HTR-8/SVneo (cell line): Measurements from ENCODE around the gene TXNDC16.
"Not testable (repeated sequence)": the region's sequence is repeated elsewhere in the genome, so short reads cannot be mapped to it uniquely, and the experiment has no call there.

Experiments
- DNase-seq: peaks from one replicate; pipeline ENCODE4 v3.0.0; 2011; ENCODE audit warnings: low spot score, mixed read lengths; ENCODE audit not compliant: insufficient read length
- FAIRE-seq: peaks from 2 replicates; lab custom pipeline; 2011; peaks lifted over from hg19 to GRCh38; lab: Jason Lieb, UNC

Gene TXNDC16

GRCh38 chr14:52552063-52552988 lies at the start of gene TXNDC16, which contains the start of gene GPR137C:
Gene TXNDC16 (minus strand): TSS chr14:52552505. CDS start chr14:52543557, 8,948 bp downstream.
Gene GPR137C (plus strand): TSS chr14:52552836. CDS start chr14:52553148, 312 bp downstream.
- FAIRE-seq (peak; percentile 100), DNase-seq (peak; percentile 99)

GRCh38 chr14:52599974-52600373 lies 47.7 kb upstream of the TXNDC16 start:
- FAIRE-seq: no peak
- DNase-seq: no peak

GRCh38 chr14:52598568-52598967 lies 46.3 kb upstream of the TXNDC16 start:
- DNase-seq (no peak), FAIRE-seq (peak; percentile 20)

- DNase-seq (no peak), FAIRE-seq (no peak)
These were observed 44.6 kb upstream of the TXNDC16 start for GRCh38 chr14:52596861-52597260.

GRCh38 chr14:52596320-52596719 lies 44.0 kb upstream of the TXNDC16 start:
- no peak for DNase-seq
- peak; percentile 83 for FAIRE-seq

GRCh38 chr14:52590318-52590717 lies 38.0 kb upstream of the TXNDC16 start:
- DNase-seq: no peak
- FAIRE-seq: peak; percentile 58

- FAIRE-seq (peak; percentile 92), DNase-seq (no peak)
These were observed 37.3 kb upstream of the TXNDC16 start for GRCh38 chr14:52589646-52590045.

- FAIRE-seq: no peak
- DNase-seq: no peak
These were observed 31.2 kb upstream of the TXNDC16 start for GRCh38 chr14:52583544-52583943.

GRCh38 chr14:52575858-52576257 lies 23.6 kb upstream of the TXNDC16 start:
- DNase-seq: no peak
- FAIRE-seq: no peak

- not testable (repeated sequence) for FAIRE-seq, DNase-seq
These were observed 16.1 kb upstream of the TXNDC16 start for GRCh38 chr14:52568454-52568853.

GRCh38 chr14:52563120-52563519 lies 10.8 kb upstream of the TXNDC16 start:
- peak; percentile 69 for DNase-seq
- peak; percentile 96 for FAIRE-seq

- FAIRE-seq (no peak), DNase-seq (no peak)
These were observed 6.4 kb upstream of the TXNDC16 start for GRCh38 chr14:52558688-52559087.

- FAIRE-seq: peak; percentile 99
- DNase-seq: peak; percentile 72
These were observed 1.6 kb upstream of the TXNDC16 start for GRCh38 chr14:52553671-52554575.

- peak; percentile 27 for DNase-seq
- no peak for FAIRE-seq
These were observed 831 bp upstream of the TXNDC16 start for GRCh38 chr14:52553002-52553670.

- FAIRE-seq: peak; percentile 85
- DNase-seq: peak; percentile 29
These were observed 626 bp downstream of the TXNDC16 start for GRCh38 chr14:52551696-52552062.

- DNase-seq (no peak), FAIRE-seq (peak; percentile 74)
These were observed 1.1 kb downstream of the TXNDC16 start for GRCh38 chr14:52551205-52551604.

GRCh38 chr14:52550661-52551060 lies 1.6 kb downstream of the TXNDC16 start:
- DNase-seq: no peak
- FAIRE-seq: peak; percentile 4

- DNase-seq (no peak), FAIRE-seq (no peak)
These were observed 4.8 kb downstream of the TXNDC16 start for GRCh38 chr14:52547526-52547925.

- DNase-seq (no peak), FAIRE-seq (no peak)
These were observed 5.3 kb downstream of the TXNDC16 start for GRCh38 chr14:52547027-52547426.

GRCh38 chr14:52546318-52546670 lies 6.0 kb downstream of the TXNDC16 start:
- DNase-seq: no peak
- FAIRE-seq: no peak
